Neural cell (in vitro differentiated cells): Measurements from ENCODE around the gene ONECUT3. TPM values are rescaled to one million over a fixed set of nuclear protein-coding genes. Genes with fewer than 3 reads are reported as not detected.

Source experiments
- H2AFZ ChIP-seq: fragments of 200-600, 300-800 bp; sonication (generic), shearing (Covaris generic); 2 replicates; pipeline ENCODE4 v1.6.0; 2014; ENCODE audit warnings: low read depth, mild to moderate bottlenecking, antibody characterized with exemption, low read length, moderate library complexity
- H3F3A ChIP-seq: fragments of 200-600 bp; shearing (Covaris generic); 2 replicates; pipeline ENCODE4 v1.6.1; 2016; ENCODE audit warnings: mild to moderate bottlenecking, moderate library complexity, mixed read lengths, antibody characterized with exemption, low read length; ENCODE audit not compliant: insufficient read depth, poor library complexity, severe bottlenecking
- H3K27ac ChIP-seq: fragments of 200-600, 300-800 bp; sonication (generic), shearing (Covaris generic); 2 replicates; pipeline ENCODE4 v1.5.1; 2014; ENCODE audit warnings: mild to moderate bottlenecking, low read length, moderate library complexity
- H3K27me3 ChIP-seq: fragments of 300-800, 200-600 bp; sonication (generic), shearing (Covaris generic); 2 replicates; pipeline ENCODE4 v1.6.0; 2014; ENCODE audit warnings: mild to moderate bottlenecking, low read depth, low read length, moderate library complexity; ENCODE audit not compliant: insufficient read depth
- H3K36me3 ChIP-seq: fragments of 300-800, 200-600 bp; sonication (generic), shearing (Covaris generic); 2 replicates; pipeline ENCODE4 v1.5.1; 2014; ENCODE audit warnings: mild to moderate bottlenecking, antibody characterized with exemption, low read length, moderate library complexity; ENCODE audit not compliant: insufficient read depth
- H3K4me2 ChIP-seq: fragments of 300-800, 200-600 bp; sonication (generic), shearing (Covaris generic); 2 replicates; pipeline ENCODE4 v1.6.0; 2014; ENCODE audit warnings: mild to moderate bottlenecking, low read length
- H3K4me3 ChIP-seq: fragments of 300-800, 200-600 bp; sonication (generic), shearing (Covaris generic); 2 replicates; pipeline ENCODE4 v1.5.1; 2014; ENCODE audit warnings: mild to moderate bottlenecking, low read length, moderate library complexity
- H3K79me2 ChIP-seq: fragments of 200-600 bp; shearing (Covaris generic); replicated peaks from 2 replicates; pipeline ENCODE4 v1.6.0; 2014; ENCODE audit warnings: mild to moderate bottlenecking, low read length, moderate library complexity; ENCODE audit not compliant: insufficient read depth
- H3K9ac ChIP-seq: fragments of 300-800, 200-600 bp; sonication (generic), shearing (Covaris generic); 2 replicates; pipeline ENCODE4 v1.6.1; 2016; ENCODE audit warnings: mild to moderate bottlenecking, low read length, mixed read lengths
- H3K9me2 ChIP-seq: fragments of 200-600 bp; shearing (Covaris generic); 2 replicates; pipeline ENCODE4 v1.6.1; 2016; ENCODE audit warnings: mild to moderate bottlenecking, low read length, mixed read lengths; ENCODE audit not compliant: insufficient read depth
- H3K9me3 ChIP-seq: fragments of 200-600, 300-800 bp; sonication (generic), shearing (Covaris generic); 2 replicates; pipeline ENCODE4 v1.6.1; 2016; ENCODE audit warnings: mild to moderate bottlenecking, mixed run types, low read length, moderate library complexity, mixed read lengths
- H4K20me1 ChIP-seq: fragments of 200-600 bp; shearing (Covaris generic); 2 replicates; pipeline ENCODE4 v1.6.1; 2016; ENCODE audit warnings: mild to moderate bottlenecking, mixed run types; ENCODE audit not compliant: insufficient read depth
- CTCF ChIP-seq: fragments of 450-650 bp; IDR thresholded peaks from 2 replicates; pipeline ENCODE4 v1.5.1; 2014; ENCODE audit warnings: antibody characterized with exemption, mild to moderate bottlenecking, moderate library complexity; ENCODE audit not compliant: poor library complexity, severe bottlenecking
- EP300 ChIP-seq: fragments of 450-650 bp; conservative IDR thresholded peaks from 2 replicates; pipeline ENCODE4 v1.6.1; 2014; ENCODE audit warnings: antibody characterized with exemption, mild to moderate bottlenecking, moderate library complexity; ENCODE audit not compliant: poor library complexity, severe bottlenecking
- EZH2 ChIP-seq: fragments of 200-600, 300-800 bp; shearing (Covaris generic), sonication (generic); IDR thresholded peaks from 2 replicates; pipeline ENCODE4 v1.6.1; 2014; ENCODE audit warnings: antibody characterized with exemption, low read length, borderline replicate concordance, mild to moderate bottlenecking; ENCODE audit not compliant: insufficient read depth, poor library complexity, severe bottlenecking
- MXI1 ChIP-seq: fragments of 450-650 bp; conservative IDR thresholded peaks from 2 replicates; pipeline ENCODE4 v1.6.1; 2014; ENCODE audit warnings: antibody characterized with exemption, mild to moderate bottlenecking; ENCODE audit not compliant: poor library complexity, severe bottlenecking
- POLR2AphosphoS5 ChIP-seq: IDR thresholded peaks from 2 replicates; pipeline ENCODE4 v1.6.1; 2012
- RAD21 ChIP-seq: fragments of 450-650 bp; conservative IDR thresholded peaks from 2 replicates; pipeline ENCODE4 v1.6.1; 2014; ENCODE audit warnings: antibody characterized with exemption, mild to moderate bottlenecking, moderate library complexity
- REST ChIP-seq: IDR thresholded peaks from 2 replicates; pipeline ENCODE4 v1.6.1; 2012; ENCODE audit warnings: borderline replicate concordance
- SMC3 ChIP-seq: fragments of 450-650 bp; conservative IDR thresholded peaks from 2 replicates; pipeline ENCODE4 v1.6.1; 2014; ENCODE audit warnings: antibody characterized with exemption, mild to moderate bottlenecking, moderate library complexity; ENCODE audit not compliant: poor library complexity
- TAF1 ChIP-seq: IDR thresholded peaks from 2 replicates; pipeline ENCODE4 v1.6.1; 2012; ENCODE audit warnings: low read depth
- polyA plus RNA-seq: library from polyadenylated mRNA; depleted of rRNA; stranded (reverse); fragments of >200 nt; gene quantifications from 2 replicates; pipeline ENCODE4 v1.2.3, GENCODE V29; 2014

Gene ONECUT3
- polyA plus RNA-seq, 1 donor from 2014 or later, result 0.45 TPM

GRCh38 chr19:1736280-1736679 is 17.0 kb upstream of the ONECUT3 start:
- no peak overlapping the region for H2AFZ ChIP-seq
- TF ChIP-seq REST (no peak), EP300 (no peak), SMC3 (no peak), MXI1 (no peak), RAD21 (no peak), EZH2 (no peak), TAF1 (no peak), POLR2AphosphoS5 (no peak), CTCF (no peak)
- H3K79me2 ChIP-seq, result no peaks in the 10 kb centered on the region
- H3K4me3 ChIP-seq, result no peak overlapping the region
- no peak overlapping the region for H3K4me2 ChIP-seq
- no peaks in the 10 kb centered on the region for H3F3A ChIP-seq
- H3K27ac ChIP-seq, result no peak overlapping the region
- H3K36me3 ChIP-seq, result no peaks in the 10 kb centered on the region
- H3K9ac ChIP-seq, result no peak overlapping the region
- no peaks in the 10 kb centered on the region for H3K27me3 ChIP-seq
- H3K9me2 ChIP-seq, result no peaks in the 10 kb centered on the region
- H4K20me1 ChIP-seq, result no peaks in the 10 kb centered on the region
- H3K9me3 ChIP-seq, result no peaks in the 10 kb centered on the region

GRCh38 chr19:1736927-1737326 is 16.4 kb upstream of the ONECUT3 start:
- no peaks in the 10 kb centered on the region for H3F3A ChIP-seq
- no peaks in the 10 kb centered on the region for H3K79me2 ChIP-seq
- TF ChIP-seq TAF1, result no peak
- no peak for TF ChIP-seq RAD21
- no peak for TF ChIP-seq SMC3
- TF ChIP-seq MXI1, result no peak
- TF ChIP-seq POLR2AphosphoS5, result no peak
- TF ChIP-seq CTCF, result no peak
- no peak for TF ChIP-seq REST
- no peak for TF ChIP-seq EP300
- TF ChIP-seq EZH2, result no peak
- no peaks in the 10 kb centered on the region for H3K36me3 ChIP-seq
- no peaks in the 10 kb centered on the region for H3K9me2 ChIP-seq
- no peaks in the 10 kb centered on the region for H3K9me3 ChIP-seq
- no peak overlapping the region for H2AFZ ChIP-seq
- peak overlapping the region; percentile 29 for H3K9ac ChIP-seq
- no peaks in the 10 kb centered on the region for H4K20me1 ChIP-seq
- no peak overlapping the region for H3K4me3 ChIP-seq
- no peak overlapping the region for H3K4me2 ChIP-seq
- no peaks in the 10 kb centered on the region for H3K27me3 ChIP-seq
- no peak overlapping the region for H3K27ac ChIP-seq
